HUES48 (cell line): ENCODE results near the gene PRKAB1.

Source experiments
- H3K27ac ChIP-seq: one replicate; pipeline ENCODE4 v1.7.0; 2013; ENCODE audit warnings: low read depth, low read length, inconsistent platforms
- H3K27me3 ChIP-seq: 2 replicates; pipeline ENCODE4 v1.6.1; 2013; ENCODE audit warnings: mild to moderate bottlenecking, low read length; ENCODE audit not compliant: control insufficient read depth, insufficient read depth
- H3K36me3 ChIP-seq: 2 replicates; pipeline ENCODE4 v1.6.1; 2013; ENCODE audit warnings: low read length; ENCODE audit not compliant: control insufficient read depth, insufficient read depth
- H3K4me1 ChIP-seq: 2 replicates; pipeline ENCODE4 v1.6.1; 2013; ENCODE audit warnings: mild to moderate bottlenecking, low read length; ENCODE audit not compliant: control insufficient read depth, insufficient read depth
- H3K4me3 ChIP-seq: 2 replicates; pipeline ENCODE4 v1.5.1; 2013; ENCODE audit warnings: mild to moderate bottlenecking, low read depth, low read length
- H3K9ac ChIP-seq: 2 replicates; pipeline ENCODE4 v1.6.1; 2013; ENCODE audit warnings: mild to moderate bottlenecking, low read depth, low read length, moderate library complexity
- H3K9me3 ChIP-seq: 2 replicates; pipeline ENCODE4 v1.6.1; 2013; ENCODE audit warnings: low read length; ENCODE audit not compliant: control insufficient read depth, insufficient read depth

Gene PRKAB1

DNA sequence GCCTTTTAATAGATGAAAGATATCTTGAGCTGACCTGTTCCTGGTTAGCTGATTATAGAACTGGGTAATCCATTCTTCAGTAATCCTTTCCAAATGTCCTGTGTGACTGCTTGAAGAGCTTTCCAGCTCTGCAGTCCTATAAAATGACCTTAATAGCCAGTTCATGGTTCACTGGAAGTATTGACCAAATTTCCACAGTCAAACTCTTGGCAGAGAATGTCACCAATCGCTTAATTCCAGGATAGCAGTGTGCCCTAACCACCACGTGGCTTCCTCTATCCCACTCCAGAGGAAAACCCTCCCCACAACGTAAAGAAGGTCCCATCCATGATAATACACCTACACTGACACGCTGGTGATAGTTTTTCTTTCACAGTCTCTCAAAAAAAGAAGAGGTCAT is 17.4 kb downstream of the PRKAB1 start:
- Histone ChIP-seq H3K36me3 (peaks cover 66% of the 10 kb centered on the region), H3K4me3 (no peak overlapping the region), H3K27me3 (no peaks in the 10 kb centered on the region), H3K4me1 (peaks cover 3% of the 10 kb centered on the region; the same call in 1 of the 2 replicates), H3K9me3 (no peaks in the 10 kb centered on the region), H3K27ac (no peak overlapping the region), H3K9ac (no peak overlapping the region)

DNA sequence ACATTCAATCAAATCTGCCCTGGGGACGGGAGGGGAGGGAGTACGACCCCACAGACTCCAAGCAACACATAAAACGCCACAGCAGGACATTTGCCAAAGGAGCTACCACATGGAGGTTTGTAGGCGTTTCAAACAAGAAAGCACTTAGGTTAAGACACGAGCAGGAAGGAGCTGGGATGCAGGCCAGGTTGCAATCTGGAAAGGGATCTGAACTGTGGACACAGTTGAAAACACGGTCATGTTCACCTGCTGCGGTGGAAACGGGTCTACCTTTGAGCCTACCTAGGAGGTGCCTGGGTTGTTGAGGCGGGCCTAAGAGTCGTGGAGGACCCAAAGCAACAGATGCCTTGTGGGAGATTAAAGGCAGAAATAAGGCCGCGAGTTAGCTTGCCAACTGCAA is 18.4 kb downstream of the PRKAB1 start:
- H3K4me3 ChIP-seq = no peak overlapping the region
- no peak overlapping the region for H3K9ac ChIP-seq
- H3K9me3 ChIP-seq = no peaks in the 10 kb centered on the region
- H3K27me3 ChIP-seq = no peaks in the 10 kb centered on the region
- H3K27ac ChIP-seq = no peak overlapping the region
- H3K4me1 ChIP-seq = peaks cover 3% of the 10 kb centered on the region; the same call in 1 of the 2 replicates
- peaks cover 60% of the 10 kb centered on the region for H3K36me3 ChIP-seq

GRCh38 chr12:119686776-119687175 is 18.8 kb downstream of the PRKAB1 start:
- H3K9me3 ChIP-seq = no peaks in the 10 kb centered on the region
- H3K27me3 ChIP-seq = no peaks in the 10 kb centered on the region
- no peak overlapping the region for H3K9ac ChIP-seq
- H3K4me3 ChIP-seq = no peak overlapping the region
- H3K27ac ChIP-seq = no peak overlapping the region
- H3K36me3 ChIP-seq = peaks cover 60% of the 10 kb centered on the region
- H3K4me1 ChIP-seq = peaks cover 2% of the 10 kb centered on the region; the same call in 1 of the 2 replicates

DNA sequence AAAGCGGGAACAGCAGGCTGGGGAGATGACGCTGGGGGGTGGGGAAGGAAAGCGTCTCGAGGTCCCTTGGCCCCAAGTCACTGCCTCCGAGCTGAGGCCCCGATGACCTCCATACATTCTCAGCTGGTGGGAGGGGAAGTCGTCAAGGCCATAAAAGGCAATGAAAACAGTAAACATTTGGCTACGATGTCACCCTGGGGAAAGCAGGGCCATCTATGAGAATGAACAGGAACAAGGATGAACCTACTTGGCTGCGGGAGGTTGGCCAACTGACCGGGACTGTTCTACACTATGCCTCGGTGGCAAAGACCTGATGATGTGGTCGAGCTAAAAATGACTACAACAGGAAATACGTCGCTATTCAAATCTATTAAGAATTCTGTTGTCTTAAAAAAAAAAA is 19.5 kb downstream of the PRKAB1 start:
- Histone ChIP-seq H3K4me1 (no peaks in the 10 kb centered on the region), H3K9me3 (no peaks in the 10 kb centered on the region), H3K4me3 (no peak overlapping the region), H3K27me3 (no peaks in the 10 kb centered on the region), H3K9ac (no peak overlapping the region), H3K36me3 (peaks cover 59% of the 10 kb centered on the region), H3K27ac (no peak overlapping the region)

- H3K4me1 ChIP-seq = no peaks in the 10 kb centered on the region
- H3K27me3 ChIP-seq = no peaks in the 10 kb centered on the region
- no peak overlapping the region for H3K27ac ChIP-seq
- peaks cover 63% of the 10 kb centered on the region for H3K36me3 ChIP-seq
- no peaks in the 10 kb centered on the region for H3K9me3 ChIP-seq
- no peak overlapping the region for H3K9ac ChIP-seq
- H3K4me3 ChIP-seq = no peak overlapping the region
These were observed 19.9 kb downstream of the PRKAB1 start for GRCh38 chr12:119687879-119688278.

- Histone ChIP-seq H3K9me3 (no peaks in the 10 kb centered on the region), H3K4me3 (no peak overlapping the region), H3K27ac (no peak overlapping the region), H3K27me3 (no peaks in the 10 kb centered on the region), H3K9ac (no peak overlapping the region), H3K4me1 (no peaks in the 10 kb centered on the region), H3K36me3 (peaks cover 73% of the 10 kb centered on the region)
These were observed 22.1 kb downstream of the PRKAB1 start for GRCh38 chr12:119689935-119690500.

DNA sequence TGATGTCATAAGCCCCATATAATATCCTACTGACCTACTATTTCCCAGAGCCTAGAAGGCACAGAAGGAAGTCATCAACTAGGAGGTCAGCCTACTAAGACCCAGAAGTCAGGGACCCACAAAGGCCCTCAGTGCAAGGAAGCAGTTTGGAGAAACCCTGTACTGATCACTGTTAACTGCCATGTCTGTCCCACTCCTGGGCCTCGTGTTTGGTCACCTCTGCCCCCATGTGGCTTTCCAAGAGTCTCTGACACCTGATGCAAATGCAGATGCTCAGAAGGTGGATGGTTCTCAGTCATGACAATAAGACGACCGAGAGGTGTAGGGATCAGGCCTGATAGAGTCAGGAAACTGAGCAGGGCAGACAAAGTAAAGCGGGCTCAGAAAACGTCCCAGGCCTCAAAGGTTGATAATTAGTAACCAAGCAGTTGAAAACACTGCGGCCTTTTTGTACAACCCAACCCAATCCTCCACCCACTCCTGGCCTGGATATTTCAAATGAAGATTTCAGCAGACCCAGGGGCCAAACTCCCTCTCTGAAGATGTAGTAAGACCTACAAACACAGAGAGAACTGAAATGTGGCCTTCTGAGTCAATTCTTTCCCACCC is 23.4 kb downstream of the PRKAB1 start:
- no peak overlapping the region for H3K9ac ChIP-seq
- H3K27ac ChIP-seq = no peak overlapping the region
- peaks cover 68% of the 10 kb centered on the region for H3K36me3 ChIP-seq
- H3K4me1 ChIP-seq = no peaks in the 10 kb centered on the region
- H3K9me3 ChIP-seq = no peaks in the 10 kb centered on the region
- H3K4me3 ChIP-seq = no peak overlapping the region
- no peaks in the 10 kb centered on the region for H3K27me3 ChIP-seq

DNA sequence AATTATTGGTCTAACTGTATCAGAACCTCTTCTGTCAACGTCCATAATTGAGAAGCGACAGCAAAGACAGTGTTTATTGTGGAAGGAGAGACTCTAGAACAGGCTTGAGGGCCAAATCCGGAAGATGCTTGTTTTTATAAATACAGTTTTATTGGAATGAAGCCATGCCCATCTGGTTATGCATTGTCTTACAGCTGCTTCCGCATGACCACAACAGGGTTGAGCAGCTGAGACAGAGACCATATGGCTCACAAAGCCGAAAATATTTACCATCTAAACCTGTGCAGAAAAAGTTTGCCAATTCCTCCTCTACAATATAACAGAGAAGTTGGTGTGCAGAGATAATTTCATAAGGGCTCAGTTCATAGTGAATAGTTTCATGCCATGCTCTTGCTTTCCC is 24.5 kb downstream of the PRKAB1 start:
- Histone ChIP-seq H3K9ac (no peak overlapping the region), H3K27me3 (no peaks in the 10 kb centered on the region), H3K9me3 (no peaks in the 10 kb centered on the region), H3K27ac (no peak overlapping the region), H3K4me1 (no peaks in the 10 kb centered on the region), H3K36me3 (peaks cover 68% of the 10 kb centered on the region), H3K4me3 (no peak overlapping the region)

- Histone ChIP-seq H3K27ac (no peak overlapping the region), H3K36me3 (peaks cover 68% of the 10 kb centered on the region), H3K4me1 (no peaks in the 10 kb centered on the region), H3K9ac (no peak overlapping the region), H3K27me3 (no peaks in the 10 kb centered on the region), H3K9me3 (no peaks in the 10 kb centered on the region), H3K4me3 (no peak overlapping the region)
These were observed 25.1 kb downstream of the PRKAB1 start for GRCh38 chr12:119692997-119693396.

DNA sequence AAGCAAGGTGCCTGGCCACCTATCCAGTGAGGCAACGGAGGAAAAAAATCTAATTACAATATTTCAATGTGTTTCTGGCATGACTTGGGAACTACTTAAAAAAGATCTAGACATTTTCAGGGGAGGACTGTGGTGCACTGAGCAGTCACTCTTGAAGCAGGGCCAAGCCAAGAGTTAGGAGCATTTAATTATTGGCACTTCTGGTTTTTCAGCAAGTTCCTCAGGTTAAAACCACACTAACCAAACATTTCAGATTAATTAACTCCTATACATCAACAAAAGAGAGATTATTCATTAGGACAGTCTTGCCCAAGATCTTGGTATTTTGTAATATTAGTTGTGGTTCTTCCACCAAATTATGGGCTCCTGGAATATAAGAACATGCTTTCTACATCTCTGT is 25.6 kb downstream of the PRKAB1 start:
- Histone ChIP-seq H3K27ac (no peak overlapping the region), H3K4me3 (no peak overlapping the region), H3K27me3 (no peaks in the 10 kb centered on the region), H3K9me3 (no peaks in the 10 kb centered on the region), H3K4me1 (no peaks in the 10 kb centered on the region), H3K9ac (no peak overlapping the region), H3K36me3 (peaks cover 65% of the 10 kb centered on the region)

GRCh38 chr12:119694111-119694510 is 26.2 kb downstream of the PRKAB1 start:
- H3K27me3 ChIP-seq = no peaks in the 10 kb centered on the region
- H3K27ac ChIP-seq = no peak overlapping the region
- H3K4me1 ChIP-seq = no peaks in the 10 kb centered on the region
- H3K4me3 ChIP-seq = no peak overlapping the region
- peaks cover 62% of the 10 kb centered on the region for H3K36me3 ChIP-seq
- no peak overlapping the region for H3K9ac ChIP-seq
- H3K9me3 ChIP-seq = no peaks in the 10 kb centered on the region
